ENCODE data around the gene FNDC3B.
"Not testable (repeated sequence)": the region's sequence is repeated elsewhere in the genome, so short reads cannot be mapped to it uniquely, and the experiment has no call there.

FNDC3B gene

DNA sequence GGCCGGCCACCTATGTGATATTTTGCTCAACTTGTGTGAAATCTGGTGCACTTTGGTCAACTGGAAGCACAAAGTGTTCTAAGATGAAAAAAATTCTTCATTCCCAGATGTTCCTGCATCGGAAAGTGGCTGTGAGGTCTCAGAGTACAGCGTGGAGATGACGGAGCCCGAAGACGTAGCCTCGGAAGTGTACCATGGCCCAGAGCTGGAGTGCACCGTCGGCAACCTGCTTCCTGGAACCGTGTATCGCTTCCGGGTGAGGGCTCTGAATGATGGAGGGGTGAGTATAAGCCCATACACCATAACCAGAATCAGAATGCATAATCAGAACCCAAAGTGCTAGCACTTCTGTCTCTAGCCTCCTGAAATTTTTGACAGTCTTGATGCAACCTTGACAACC is 304.6 kb downstream of the FNDC3B start:
- no peak for DNase-seq

DNA sequence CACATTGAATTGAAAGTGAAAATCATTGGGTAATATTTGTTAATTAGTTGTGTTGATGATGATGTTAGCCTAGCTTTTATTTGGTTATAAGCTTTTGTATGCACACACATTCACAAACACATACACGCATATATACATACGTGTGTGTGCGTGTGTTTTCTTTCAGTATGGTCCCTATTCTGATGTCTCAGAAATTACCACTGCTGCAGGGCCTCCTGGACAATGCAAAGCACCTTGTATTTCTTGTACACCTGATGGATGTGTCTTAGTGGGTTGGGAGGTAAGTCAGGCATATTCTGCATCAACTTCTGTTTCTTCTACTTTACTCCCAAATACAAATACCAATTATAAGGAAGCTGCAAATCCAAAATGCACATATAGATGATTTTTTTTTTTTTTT is 306.8 kb downstream of the FNDC3B start:
- no peak for DNase-seq

DNA sequence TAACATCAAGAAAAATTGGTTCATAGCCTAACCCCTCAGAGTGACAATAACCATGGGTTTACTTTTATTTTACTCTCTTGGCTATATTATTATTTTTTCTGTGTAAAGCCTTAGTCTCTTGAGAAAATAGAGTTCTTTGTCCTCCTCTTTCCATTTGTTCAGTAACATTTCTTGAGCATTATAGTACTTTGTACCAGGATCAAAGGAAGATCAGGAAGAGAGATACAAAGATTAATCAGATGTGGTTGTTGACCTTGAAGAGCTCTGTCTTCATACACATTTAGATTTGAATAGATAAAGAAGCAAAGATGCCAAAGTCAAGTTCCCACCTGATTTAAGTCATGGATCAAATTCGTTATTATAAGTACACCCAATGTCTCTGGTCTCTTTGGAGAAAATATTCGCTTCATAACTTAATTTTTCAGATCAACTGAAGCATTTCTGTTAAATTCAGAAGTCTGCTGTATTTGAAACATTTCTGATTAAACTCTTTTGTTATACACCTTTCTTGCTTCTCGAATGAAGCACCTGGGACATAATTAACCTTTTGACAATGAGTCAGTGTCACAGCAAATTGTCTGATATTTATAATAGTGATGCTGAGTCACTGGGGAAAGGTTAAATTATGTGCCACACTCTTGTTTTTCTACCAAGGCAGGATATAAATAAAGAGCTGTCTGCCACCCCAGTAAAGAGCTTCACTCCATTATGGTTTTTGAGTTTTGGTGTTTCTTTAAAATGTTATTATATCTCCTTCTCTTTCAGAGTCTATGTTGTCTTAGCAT is 308.7 kb downstream of the FNDC3B start:
- DNase-seq, result no peak

DNA sequence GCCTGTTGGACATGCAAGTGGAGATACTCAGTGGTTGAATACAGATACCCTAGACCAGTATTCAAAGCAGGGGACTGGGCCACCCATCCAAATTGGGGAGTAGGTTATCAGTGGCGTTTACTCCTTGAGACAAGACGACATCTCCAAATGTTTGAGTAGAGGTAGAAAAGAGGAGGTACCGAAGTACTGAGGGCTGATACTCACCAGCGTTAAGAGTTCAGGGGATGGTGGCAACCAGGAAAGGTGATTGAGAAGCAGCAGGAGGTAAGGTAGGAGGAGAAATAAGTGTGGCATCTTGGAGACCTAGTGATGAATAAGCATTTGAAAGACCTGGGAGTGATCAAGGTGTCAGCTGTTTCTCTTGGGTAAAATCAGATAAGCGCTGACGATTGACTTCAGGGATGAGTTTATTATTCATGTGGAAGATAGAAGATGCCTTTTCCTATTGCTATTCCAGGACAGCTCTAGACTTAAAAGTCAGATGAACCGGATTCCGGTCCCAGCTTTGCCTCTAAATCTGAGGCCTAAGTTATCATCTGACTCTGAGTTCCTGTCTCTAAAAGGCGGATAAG is 312.6 kb downstream of the FNDC3B start:
- no peak for DNase-seq

DNA sequence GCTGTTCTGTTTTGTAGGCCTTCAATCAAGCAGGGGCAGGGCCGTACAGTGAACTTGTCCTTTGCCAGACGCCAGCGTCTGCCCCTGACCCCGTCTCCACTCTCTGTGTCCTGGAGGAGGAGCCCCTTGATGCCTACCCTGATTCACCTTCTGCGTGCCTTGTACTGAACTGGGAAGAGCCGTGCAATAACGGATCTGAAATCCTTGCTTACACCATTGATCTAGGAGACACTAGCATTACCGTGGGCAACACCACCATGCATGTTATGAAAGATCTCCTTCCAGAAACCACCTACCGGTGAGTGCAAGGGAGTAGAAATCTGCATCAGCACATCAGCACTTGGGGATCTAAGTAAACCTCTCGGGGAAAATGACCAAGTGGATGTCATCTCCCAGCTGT is 313.4 kb downstream of the FNDC3B start:
- no peak for DNase-seq

DNA sequence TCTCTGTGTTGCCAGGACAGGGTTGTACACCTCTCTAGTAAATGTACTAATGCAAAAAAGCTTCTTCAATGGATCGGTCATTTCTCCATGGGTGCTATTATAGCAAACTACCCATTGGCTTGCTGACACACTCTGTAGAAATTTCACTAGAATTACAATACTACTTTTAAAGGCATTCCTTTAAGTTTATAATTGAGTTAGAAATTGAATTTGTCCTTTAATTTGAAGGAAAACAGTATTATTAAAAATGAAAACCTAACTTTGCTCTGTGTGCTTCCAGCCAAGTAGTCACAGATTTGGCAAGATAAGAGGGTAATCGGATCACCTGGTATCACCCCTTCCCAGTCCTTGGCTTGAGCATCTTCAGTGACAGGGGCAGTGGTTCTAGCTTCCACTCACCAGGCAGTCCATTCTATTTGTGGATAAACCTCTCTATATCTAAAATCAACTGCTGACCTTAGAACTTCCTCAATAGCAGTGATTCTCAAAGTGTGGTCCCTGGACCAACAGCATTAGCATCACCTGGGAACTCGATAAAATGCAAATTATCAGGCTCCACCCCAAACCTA is 315.6 kb downstream of the FNDC3B start:
- no peak for DNase-seq

DNA sequence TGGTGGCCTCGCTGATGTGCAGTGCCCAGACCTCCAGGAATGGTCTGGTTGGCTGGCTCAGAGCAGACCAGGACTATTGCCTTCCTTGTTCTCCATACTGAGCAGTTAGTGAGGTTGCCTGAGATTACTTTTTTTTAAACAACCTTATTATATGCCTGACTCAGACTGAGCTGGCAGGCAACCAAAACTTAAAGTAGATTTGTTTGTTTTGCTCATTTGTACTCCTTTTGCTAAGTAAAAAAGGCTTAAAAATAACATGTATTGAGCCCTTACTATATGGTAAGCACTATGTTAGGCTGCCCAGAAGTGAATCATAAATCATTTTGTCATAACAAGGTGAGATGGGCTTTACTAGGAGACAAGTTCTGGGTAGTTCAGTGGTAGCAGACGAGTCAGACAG is 316.5 kb downstream of the FNDC3B start:
- peak; percentile 87 for DNase-seq

DNA sequence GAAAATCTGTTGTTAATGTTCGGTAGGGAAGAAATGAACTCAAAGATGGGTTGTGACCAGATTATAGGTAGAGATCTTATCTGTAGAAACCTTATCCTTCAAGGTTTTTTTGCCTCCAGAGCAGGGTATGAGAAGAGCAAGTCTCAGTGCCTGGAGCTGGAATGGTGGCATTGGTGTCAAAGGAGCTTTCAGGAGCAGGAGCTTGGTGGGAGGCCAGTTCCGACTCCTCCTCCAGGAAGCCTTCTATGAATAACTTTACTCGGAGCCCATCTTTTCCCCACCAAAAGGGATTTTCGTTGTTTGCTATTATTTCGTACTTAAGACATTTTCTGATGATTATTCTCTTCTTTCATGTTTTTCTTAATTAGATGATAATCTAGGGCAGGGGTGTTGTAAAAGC is 317.0 kb downstream of the FNDC3B start:
- no peak for DNase-seq

DNA sequence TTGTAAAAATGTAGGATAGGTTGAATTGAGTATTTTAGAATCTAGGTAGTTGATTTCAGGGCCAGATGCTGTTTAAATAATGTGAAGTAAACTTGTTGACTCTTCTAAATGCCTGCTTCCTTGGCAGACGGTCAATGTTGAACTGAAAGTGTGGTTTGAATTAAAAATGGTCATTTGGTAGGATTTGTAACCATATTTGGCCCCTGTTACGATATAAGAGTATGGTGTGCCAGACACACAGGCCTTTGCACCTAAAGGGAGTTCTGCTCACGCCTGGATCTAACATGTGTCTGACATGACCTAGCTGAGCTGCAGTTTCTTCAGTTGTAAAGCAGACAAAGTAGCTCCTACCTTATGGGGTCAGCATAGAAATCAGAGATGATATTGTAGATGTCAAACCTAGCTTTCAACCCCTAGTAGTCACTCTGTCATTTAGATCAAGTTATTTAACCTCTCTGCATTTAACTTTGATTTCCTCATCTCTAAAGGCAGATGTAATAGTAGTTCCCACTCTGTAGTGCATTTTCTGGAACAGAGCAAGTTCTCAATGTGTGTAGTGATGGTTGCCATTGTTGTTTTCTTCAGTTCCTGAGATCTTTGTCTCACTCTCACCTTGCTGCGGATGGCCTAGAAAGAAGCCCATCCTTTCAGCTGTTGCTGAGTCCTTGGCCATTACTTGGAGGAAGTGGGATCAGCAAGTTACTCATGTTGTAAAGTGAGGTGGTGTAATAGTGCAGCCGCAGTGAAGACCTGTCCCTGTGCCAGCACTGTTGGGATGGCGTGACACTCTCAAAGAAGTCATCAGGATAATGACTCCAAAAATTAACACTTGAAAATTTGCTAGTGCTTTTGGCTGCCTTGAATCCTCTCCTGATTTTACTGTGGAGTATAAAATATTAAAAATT is 318.7 kb downstream of the FNDC3B start:
- peak; percentile 67 for DNase-seq

DNA sequence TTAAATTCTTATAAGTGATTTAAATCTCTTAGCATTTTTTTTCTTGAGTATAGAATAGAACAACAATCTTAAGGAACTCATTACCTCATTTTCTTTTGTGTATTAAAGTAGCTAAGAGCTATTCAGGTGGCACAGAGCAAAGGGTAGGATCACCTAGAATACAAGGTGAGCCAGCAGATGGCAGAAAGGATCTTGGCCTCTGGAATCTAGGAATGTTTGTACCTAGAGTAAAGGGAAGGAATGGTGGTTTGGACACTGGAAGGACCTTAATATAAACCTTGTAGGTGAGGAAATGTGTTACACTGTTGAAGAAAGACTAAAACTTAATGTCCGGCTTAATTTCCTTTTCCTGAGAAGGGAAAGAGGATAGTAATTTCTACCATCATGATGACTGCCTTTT is 319.9 kb downstream of the FNDC3B start:
- DNase-seq, result no peak

DNA sequence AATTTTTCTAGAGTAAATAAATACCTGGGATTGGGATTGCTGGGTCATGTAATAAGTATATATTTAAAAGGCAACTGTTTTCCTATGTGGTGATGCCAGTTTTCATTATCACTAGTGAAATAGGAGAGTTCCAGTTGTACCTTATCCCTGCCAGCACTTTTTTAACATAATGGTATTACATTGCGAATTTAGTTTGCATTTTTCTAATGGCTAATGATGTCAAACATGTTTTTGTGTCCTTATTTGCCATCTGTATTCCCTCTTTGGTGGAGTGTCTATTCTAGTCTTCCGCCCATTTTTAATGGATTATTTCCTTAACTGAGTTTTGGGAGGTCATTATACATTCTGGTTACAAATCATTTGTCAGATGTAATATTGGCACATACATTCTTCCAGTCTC is 320.6 kb downstream of the FNDC3B start:
- no peak for DNase-seq

DNA sequence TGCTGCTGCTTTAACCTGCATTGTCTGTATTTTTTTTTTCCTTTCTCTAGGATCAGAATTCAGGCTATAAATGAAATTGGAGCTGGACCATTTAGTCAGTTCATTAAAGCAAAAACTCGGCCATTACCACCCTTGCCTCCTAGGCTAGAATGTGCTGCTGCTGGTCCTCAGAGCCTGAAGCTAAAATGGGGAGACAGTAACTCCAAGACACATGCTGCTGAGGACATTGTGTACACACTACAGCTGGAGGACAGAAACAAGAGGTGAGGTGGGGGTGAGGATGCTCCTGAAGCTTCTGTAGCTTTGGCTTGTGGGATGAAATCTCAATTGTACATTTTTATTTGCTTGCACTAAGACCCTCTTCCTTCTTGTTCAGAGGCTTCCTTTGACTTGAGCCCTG is 323.2 kb downstream of the FNDC3B start:
- DNase-seq, result no peak

DNA sequence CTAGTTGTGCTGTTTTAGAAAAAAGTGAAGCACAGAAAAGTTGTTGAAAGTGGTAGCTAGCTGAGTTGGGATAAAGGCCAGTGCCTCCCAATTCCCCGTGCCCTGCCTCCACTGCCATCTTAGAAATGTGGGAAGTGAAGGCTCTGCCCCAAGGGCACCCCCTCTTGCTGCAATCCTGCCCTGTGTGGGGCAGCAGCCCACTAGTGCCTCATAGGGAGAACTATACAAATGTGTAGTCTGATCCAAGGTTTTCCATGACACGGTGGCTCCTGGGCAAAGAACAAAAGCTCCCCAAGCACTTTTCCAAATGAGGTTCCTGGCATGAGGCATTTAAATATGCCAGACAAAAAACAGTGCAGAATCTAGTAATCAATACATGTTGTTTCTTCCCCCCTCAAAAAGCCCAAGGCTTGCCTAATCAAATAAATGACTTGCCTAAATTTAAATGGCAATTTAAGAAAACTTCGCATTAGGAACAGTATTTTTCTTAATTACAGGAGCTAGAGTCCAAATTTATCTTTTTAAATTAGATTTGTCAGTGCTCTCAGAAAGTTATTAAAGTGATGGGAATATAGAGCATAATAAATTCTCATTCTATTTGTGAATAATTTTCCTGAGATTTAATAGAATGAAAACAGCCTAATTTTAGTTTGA is 325.1 kb downstream of the FNDC3B start:
- no peak for DNase-seq

DNA sequence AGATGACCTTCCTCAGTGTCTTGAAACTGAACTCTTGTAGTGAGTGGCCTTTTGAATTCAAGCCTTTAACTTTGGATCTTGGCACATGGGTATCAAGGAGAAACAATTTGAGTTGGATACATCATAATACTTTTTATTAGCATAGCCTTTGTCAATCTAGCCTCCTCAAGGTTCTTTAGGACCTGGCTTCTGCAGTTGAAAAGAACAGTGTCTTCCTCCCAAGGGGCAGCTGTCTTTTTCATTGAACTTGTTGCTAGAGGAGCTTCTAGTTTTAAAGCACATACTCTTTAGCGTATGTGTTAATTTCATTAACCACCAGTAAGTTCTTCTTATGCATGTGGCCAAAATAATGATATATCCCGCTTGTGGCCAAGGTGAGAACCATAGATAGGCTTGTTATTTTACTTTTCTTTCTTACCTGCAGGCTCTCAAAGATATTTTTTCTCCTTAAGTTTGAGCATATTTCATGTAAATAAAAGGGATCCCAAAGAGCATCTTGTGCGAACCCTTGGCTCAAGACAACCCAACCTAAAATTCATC is 325.7 kb downstream of the FNDC3B start:
- no peak for DNase-seq

DNA sequence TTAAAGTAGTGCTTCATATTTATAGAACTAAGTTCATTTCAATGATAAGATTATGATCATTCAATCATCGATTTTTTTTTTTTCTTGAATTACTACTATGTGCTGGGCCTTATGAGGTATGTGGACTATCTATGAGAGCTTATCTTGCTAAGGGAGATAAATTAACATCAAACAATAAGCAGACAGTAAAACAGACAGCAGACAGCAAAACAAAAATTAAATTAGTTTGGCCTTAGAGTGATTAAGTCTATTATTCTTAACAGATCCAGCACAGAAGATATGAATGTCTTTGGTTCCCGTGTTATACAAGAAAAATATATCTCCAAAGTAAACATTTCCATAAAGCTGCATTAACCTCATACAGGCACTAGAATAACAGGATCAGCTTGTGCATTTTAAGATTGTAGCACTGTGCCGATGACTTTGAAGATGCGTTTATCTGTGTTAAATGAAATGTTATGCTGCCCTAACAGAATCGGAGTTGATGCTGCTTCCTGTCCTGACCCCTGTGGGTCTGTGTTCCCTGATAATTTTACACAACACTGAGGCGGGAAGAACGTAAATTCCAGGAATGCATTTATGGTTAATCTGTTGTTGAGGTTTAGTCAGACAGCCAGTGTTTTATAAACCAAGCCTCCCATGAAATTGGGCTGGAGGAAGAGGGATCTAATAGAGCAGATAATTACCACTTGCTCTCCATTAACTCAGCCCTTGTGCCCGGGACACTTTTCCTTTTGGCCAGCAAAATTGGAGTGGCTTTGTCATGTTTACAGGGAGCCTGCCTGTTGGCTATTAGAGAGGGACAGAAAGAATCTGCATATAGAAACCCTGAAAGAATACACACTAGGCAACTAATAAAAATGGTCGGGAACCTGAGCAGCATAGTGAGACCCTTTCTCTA is 328.1 kb downstream of the FNDC3B start:
- DNase-seq, result peak; percentile 43

DNA sequence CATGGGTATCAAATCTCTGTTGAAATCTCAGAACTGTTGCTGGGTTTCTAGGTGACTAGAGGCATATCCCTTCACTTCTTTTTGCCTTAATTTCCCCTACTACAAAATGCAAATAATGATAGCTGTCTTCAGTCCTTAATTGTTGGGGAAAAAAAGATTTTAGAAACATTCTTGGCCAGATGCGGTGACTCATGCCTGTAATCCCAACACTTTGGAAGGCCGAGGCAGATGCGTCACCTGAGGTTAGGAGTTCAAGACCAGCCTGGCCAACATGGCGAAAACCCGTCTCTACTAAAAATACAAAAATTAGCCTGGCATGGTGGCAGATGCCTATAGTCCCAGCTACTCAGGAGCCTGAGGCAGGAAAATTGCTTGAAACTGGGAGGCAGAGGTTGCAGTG is 329.2 kb downstream of the FNDC3B start:
- not testable (repeated sequence) for DNase-seq

DNA sequence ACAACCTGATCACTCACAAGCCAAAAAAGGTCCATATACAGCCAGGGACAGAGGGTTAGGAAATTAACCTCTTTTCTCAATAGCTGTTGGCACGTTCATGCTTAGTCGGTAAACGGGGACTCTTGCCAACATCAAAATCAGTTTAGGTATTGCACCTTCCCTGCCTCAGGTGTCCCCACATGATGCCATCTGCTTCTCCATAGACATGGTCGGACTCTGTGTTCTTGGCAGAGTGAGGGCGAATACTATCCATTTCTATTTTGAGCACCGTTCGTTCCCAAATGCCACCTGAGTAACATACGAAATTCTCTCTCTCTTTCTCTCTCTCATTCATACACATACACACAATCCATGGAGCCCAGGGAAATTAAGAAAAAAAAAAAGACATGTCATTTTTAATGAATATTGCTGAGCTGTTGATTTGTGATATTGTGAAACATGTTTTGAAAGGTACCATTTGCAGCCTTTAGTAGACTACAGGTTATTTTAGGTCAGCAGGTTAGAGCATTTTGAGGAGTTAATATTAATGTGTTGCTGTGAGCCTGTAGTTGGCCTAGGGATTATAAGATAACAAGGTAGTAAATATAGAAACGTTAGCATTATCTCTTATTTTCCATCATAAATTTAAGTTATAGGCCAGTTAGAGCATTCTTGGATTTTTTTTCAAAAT is 330.3 kb downstream of the FNDC3B start:
- no peak for DNase-seq

DNA sequence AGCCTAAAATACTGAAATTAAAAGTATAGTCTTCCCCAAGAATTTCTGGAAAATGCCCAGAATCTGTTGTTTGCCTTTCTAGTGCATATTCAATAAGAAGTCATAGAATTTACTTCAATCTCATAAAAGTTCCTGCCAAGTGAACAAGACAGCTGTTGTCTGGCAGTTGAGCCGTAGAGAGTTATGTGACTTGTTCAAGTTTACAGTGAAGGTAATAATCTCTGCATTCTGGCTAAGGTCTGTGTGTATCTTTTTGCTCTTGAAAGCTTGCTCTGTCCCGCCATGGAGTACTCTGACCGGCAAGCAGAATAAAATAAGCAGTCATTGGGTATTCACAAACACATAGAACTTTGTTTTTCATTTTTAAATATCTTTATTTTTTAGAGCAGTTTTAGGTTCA is 331.0 kb downstream of the FNDC3B start:
- no peak for DNase-seq

DNA sequence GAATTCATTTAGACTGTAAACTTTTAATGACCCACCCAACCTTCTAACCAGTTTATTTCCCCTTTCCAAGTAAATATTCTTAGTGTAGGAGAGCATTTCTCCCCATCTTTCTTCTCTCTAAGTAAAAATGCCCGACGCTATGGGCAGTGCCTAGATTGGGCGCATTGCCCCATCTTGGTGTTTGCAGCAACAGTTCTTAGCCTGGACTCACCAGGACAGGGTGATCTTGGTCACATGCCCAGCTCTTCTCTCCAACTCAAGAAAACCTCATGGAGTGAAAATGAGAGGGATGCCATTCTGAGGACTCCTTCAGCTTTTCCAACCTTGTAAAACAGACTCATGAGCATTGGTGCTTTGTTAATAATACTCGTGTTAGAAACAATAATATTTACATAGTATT is 332.2 kb downstream of the FNDC3B start:
- DNase-seq, result no peak

DNA sequence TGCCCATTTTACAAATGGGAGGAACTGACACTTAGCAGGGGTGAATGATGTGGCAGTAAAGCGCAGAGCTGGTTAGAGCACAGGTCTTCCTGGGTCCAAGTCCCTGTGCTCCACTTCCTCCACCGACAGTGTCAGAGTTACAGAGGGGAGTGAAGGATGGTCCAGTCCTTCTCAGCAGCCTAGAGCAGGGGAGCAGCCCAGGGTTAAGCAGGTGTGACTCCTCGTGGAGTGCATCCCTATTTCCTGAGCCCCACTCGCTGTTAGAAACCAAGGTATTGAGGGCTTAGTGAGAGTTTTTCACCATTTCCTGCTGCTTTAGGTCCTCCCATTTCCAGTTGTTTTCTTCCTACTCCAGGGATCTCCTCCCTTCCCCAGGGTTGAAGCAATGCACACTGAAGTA is 333.5 kb downstream of the FNDC3B start:
- no peak for DNase-seq

DNA sequence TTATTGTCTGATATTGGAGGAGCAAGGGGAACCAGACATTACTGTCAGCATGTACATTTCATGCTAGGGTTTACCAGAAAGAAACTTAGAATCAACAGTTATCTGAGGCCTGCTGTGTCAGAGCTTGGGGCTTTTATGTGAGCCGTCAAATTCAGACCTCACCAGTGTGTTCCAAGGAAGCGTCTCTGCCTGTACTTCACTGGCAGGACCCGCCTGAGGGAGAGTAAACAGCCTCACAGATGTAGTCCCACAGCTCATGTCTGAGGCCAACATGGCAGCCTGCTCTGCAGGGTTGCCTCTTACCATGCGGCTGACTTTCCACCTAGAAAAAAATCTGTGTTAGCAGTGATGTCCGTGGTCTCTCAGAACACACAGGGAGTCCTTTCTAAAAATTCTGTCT is 334.5 kb downstream of the FNDC3B start:
- DNase-seq, result no peak

Data from fibroblast of skin of abdomen (primary cell).